ENCODE measurements around the gene GIGYF2. TPM values are rescaled to one million over a fixed set of nuclear protein-coding genes. Genes with fewer than 3 reads are reported as not detected.

The GIGYF2 gene
- total RNA-seq, 1 donor from 2014 or later, result 70.5 TPM

- no peaks in the 10 kb centered on the region for H3K36me3 ChIP-seq
- H3K4me3 ChIP-seq, result no peak overlapping the region
- H3K27ac ChIP-seq, result no peak overlapping the region
- peaks cover 5% of the 10 kb centered on the region for H3K27me3 ChIP-seq
- TF ChIP-seq CTCF (IDR thresholded peaks at IDR 0.05), result no peak
- no peak for DNase-seq
- H3K4me1 ChIP-seq, result no peaks in the 10 kb centered on the region
- no peaks in the 10 kb centered on the region for H3K9me3 ChIP-seq
- ATAC-seq, result no peak
- intact Hi-C loops (cut with DNase I), result no loop called here
Measured at GRCh38 chr2:232893834-232894233, 196.7 kb downstream of the GIGYF2 start.

- no peak for ATAC-seq
Measured at GRCh38 chr2:232894251-232894650, 197.1 kb downstream of the GIGYF2 start.

GRCh38 chr2:232894746-232895145 lies 197.6 kb downstream of the GIGYF2 start:
- Histone ChIP-seq H3K36me3 (no peaks in the 10 kb centered on the region), H3K4me3 (no peak overlapping the region), H3K27ac (no peak overlapping the region), H3K27me3 (peaks cover 5% of the 10 kb centered on the region), H3K9me3 (no peaks in the 10 kb centered on the region), H3K4me1 (no peaks in the 10 kb centered on the region)
- no peak for TF ChIP-seq CTCF (IDR thresholded peaks at IDR 0.05)
- ATAC-seq (no peak), DNase-seq (no peak)
- intact Hi-C loops (cut with DNase I), result no loop called here

More at GRCh38 chr2:232894251-232894650, 197.1 kb downstream of the GIGYF2 start:
- Histone ChIP-seq H3K27me3 (peaks cover 5% of the 10 kb centered on the region), H3K9me3 (no peaks in the 10 kb centered on the region), H3K4me3 (no peak overlapping the region), H3K36me3 (no peaks in the 10 kb centered on the region), H3K4me1 (no peaks in the 10 kb centered on the region), H3K27ac (no peak overlapping the region)
- intact Hi-C loops (cut with DNase I), result no loop called here
- TF ChIP-seq CTCF (IDR thresholded peaks at IDR 0.05), result no peak
- no peak for DNase-seq

GRCh38 chr2:232896111-232896510 lies 199.0 kb downstream of the GIGYF2 start:
- ATAC-seq (no peak), DNase-seq (no peak)
- Histone ChIP-seq H3K4me1 (no peaks in the 10 kb centered on the region), H3K36me3 (no peaks in the 10 kb centered on the region), H3K27ac (no peak overlapping the region), H3K4me3 (no peak overlapping the region), H3K9me3 (no peaks in the 10 kb centered on the region), H3K27me3 (peaks cover 6% of the 10 kb centered on the region)
- TF ChIP-seq CTCF (IDR thresholded peaks at IDR 0.05), result no peak
- intact Hi-C loops (cut with DNase I), result no loop called here

GRCh38 chr2:232896720-232897597 lies 199.8 kb downstream of the GIGYF2 start:
- no peak overlapping the region for H3K4me3 ChIP-seq
- H3K36me3 ChIP-seq, result no peaks in the 10 kb centered on the region
- no peaks in the 10 kb centered on the region for H3K4me1 ChIP-seq
- ATAC-seq, result peak; percentile 18
- no peaks in the 10 kb centered on the region for H3K9me3 ChIP-seq
- TF ChIP-seq CTCF (IDR thresholded peaks at IDR 0.05), result no peak
- no peak for DNase-seq
- H3K27ac ChIP-seq, result no peak overlapping the region
- intact Hi-C loops (cut with DNase I), result no loop called here
- peaks cover 11% of the 10 kb centered on the region for H3K27me3 ChIP-seq
